Spleen (tissue), 7 donors: ENCODE data around the gene SLC28A1.

Experiments
- POLR2AphosphoS5 ChIP-seq, 3 donors: sonication (generic); formaldehyde crosslinking; IDR thresholded peaks; one replicate each; pipeline ENCODE4 v1.5.1; 2017; ENCODE audit warnings: antibody characterized with exemption in 3 of 3
- TF ChIP-seq, protein P1 (sequence below), 11 experiments: fragments of 200-600 bp in 7 of 11; fragments of 450-650 bp in 4 of 11; sonication (generic) in 4 of 11; IDR thresholded peaks in 8 of 11; conservative IDR thresholded peaks in 3 of 11; 1 replicate in 7 of 11; 2 replicates in 4 of 11; pipeline versions ENCODE4 v1.4.0 to v1.8.0; 2016 to 2021; ENCODE audit warnings: antibody characterized with exemption in 11 of 11, inconsistent platforms in 4 of 11, mild to moderate bottlenecking in 1 of 11
- donor health status: DM: no; HTN: no; CAD: no; lungs with moderate emphysema.
- donor health status: DM: no; HTN: no; CAD: no.
- donor health status: DM: no; HTN: no; CAD: no.

DNA sequence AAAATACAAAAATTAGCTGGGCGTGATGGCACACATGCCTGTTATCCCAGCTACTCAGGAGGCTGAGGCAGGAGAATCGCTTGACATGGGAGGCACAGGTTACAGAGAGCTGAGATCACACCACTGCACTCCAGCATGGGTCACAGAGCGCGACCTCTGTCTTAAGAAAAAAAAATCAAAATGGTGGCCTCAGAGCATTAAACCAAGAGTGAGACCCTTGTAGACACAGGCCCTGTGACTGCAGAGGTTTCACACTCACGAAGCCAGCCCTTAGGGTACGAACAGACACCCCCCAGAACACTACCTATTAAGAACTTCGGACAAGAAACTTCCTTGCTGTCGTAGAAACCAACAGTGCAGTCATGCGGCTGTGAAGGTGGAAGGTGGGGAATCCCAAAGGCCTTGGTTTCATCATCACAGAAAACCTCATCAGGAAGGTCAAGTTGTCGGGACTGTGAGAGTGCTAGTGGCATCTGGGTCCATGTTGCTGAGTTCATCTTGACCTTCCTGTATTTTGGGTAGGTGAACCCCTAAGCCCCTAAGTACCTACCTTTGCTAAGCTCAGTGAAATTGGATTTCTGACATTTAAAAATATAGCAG, 92.4 kb downstream of the SLC28A1 start:
- TF ChIP-seq, protein P1, sequence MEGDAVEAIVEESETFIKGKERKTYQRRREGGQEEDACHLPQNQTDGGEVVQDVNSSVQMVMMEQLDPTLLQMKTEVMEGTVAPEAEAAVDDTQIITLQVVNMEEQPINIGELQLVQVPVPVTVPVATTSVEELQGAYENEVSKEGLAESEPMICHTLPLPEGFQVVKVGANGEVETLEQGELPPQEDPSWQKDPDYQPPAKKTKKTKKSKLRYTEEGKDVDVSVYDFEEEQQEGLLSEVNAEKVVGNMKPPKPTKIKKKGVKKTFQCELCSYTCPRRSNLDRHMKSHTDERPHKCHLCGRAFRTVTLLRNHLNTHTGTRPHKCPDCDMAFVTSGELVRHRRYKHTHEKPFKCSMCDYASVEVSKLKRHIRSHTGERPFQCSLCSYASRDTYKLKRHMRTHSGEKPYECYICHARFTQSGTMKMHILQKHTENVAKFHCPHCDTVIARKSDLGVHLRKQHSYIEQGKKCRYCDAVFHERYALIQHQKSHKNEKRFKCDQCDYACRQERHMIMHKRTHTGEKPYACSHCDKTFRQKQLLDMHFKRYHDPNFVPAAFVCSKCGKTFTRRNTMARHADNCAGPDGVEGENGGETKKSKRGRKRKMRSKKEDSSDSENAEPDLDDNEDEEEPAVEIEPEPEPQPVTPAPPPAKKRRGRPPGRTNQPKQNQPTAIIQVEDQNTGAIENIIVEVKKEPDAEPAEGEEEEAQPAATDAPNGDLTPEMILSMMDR (IDR thresholded peaks at IDR 0.05 in 8 of 11, conservative IDR thresholded peaks at IDR 0.05 in 3 of 11): no peak
- no peak for TF ChIP-seq POLR2AphosphoS5 (IDR thresholded peaks at IDR 0.05)
